Activated CD4-positive, alpha-beta T cell treated with anti-CD3 and anti-CD28 coated beads, Interleukin-2, amount 50 U/mL, for 48 hours (primary cell): Measurements from ENCODE around the gene SRGAP1.
"Not testable (repeated sequence)": the region's sequence is repeated elsewhere in the genome, so short reads cannot be mapped to it uniquely, and the experiment has no call there.

Experiments
- DNase-seq, 2 experiments: peaks; one replicate each; pipeline ENCODE4 v3.0.0-alpha.2; 2020

The SRGAP1 gene

GRCh38 chr12:64181430-64182291 lies 337.2 kb downstream of the SRGAP1 start:
- DNase-seq = no peak

DNA sequence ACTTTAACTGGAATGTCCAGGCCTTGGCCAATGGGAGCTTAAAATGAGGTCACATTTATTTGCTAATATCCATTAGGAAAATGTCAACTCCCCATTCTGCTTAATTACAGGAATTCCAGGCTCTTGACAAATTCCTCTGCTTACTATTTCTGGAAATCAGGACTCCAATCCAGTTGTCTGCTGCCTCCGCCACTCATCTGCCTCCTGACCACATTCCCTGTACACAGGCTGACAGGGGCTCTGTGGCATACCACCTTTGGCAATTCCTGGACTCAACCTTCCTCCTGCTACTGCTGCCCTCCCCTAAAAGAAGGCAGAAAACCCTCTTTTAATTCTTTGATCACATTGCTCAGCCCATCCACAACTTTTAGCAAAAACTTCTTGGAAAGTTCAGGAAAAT lies 339.7 kb downstream of the SRGAP1 start:
- no peak for DNase-seq

DNA sequence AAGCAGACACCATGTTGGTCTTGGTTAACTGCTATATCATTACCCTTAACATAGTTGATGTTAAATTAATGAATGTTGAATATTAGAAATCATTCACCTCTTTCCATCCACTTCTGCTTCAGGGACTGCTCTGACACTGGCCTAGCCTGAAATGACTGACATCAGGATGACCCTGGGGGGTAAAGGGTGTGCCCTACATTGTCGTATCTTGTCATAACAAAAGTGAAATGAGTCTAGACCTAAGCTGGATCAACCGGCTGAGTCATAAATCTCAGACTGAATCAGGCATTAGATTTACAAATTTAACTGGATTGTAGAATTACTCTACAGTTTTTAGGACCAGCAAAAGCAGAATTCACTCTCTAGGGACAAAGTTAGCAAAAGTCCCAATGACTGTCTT lies 342.3 kb downstream of the SRGAP1 start:
- DNase-seq = no peak

GRCh38 chr12:64187370-64187769 lies 342.9 kb downstream of the SRGAP1 start:
- no peak for DNase-seq

GRCh38 chr12:64187794-64188193 lies 343.3 kb downstream of the SRGAP1 start:
- DNase-seq = no peak

- DNase-seq = no peak
Measured at GRCh38 chr12:64189530-64189929, 345.0 kb downstream of the SRGAP1 start.

GRCh38 chr12:64190140-64190539 lies 345.6 kb downstream of the SRGAP1 start:
- no peak for DNase-seq

- no peak for DNase-seq
Measured at GRCh38 chr12:64192644-64193444, 348.3 kb downstream of the SRGAP1 start.

GRCh38 chr12:64193931-64194330 lies 349.4 kb downstream of the SRGAP1 start:
- no peak for DNase-seq

DNA sequence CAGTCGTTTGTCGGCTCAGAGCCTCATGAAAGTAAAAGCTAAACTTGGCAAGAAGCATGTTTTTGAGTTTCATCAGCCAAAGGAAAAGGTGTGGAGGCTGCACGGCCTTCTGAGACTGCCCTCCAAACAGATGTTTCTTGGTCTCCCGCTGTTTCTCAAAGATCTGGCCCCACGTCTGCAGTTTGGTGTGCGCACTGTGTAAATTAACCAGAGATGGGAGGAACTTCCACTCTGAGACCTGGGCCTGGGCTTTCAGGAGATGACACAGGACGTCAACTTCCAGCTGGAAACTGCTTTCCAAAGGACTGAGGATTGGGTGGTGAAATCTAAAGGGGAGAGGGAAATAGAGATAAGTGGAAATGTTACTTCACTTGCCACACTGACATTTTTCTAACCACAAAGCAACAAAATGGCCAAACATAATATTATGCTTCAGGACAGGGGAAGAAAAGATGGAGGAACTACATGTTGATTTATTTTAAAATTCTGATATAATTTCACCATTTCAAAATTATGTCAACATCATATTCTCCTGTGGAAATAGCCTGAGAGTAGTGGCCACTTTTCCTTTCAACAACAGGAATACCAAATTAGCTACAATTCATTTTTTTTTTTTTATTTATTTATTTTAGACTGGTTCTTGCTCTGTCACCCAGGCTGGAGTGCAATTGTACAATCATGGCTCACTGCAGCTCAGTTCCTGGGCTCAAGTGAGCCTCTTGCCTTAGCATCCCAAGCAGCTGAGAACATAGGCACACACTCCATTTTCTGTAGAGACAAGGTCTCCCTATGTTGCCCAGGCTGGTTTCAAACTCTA lies 350.0 kb downstream of the SRGAP1 start:
- no peak for DNase-seq

GRCh38 chr12:64195841-64196240 lies 351.3 kb downstream of the SRGAP1 start:
- DNase-seq = not testable (repeated sequence)

- no peak for DNase-seq
Measured at GRCh38 chr12:64203036-64203435, 358.5 kb downstream of the SRGAP1 start.

DNA sequence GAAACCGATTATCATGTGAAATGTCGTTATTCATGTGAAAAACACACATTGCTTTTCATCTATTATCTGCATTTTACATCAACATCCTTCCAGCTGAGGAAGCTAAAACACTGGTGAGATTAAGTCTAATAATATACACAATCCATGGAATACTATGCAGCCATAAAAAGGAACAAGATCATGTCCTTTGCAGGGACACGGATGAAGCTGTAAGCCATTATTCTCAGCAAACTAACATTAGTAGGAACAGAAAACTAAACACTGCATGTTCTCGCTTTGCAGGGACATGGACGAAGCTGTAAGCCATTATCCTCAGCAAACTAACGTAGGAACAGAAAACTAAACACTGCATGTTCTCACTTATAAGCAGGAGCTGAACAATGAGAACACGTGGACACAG lies 359.3 kb downstream of the SRGAP1 start:
- no peak for DNase-seq

GRCh38 chr12:64205542-64205941 lies 361.0 kb downstream of the SRGAP1 start:
- DNase-seq = no peak

DNA sequence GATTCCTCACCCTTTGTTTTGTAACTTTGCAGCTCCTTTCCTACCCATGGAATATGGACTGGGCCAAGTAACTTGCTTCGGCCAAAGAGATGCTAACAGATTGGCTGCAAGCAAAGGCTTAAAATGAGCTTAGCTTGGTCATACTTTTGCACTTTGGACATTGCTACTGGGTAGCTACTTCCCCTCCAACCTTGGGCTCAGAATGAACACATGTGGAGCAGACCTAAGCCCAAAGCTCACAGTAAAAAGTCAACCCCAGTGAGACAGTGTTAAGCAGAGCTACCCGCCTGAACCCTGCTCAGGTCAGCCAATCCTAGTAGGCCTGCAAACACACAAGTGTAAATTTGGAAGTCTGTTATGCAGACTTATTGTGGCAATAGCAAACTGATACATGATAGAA lies 363.0 kb downstream of the SRGAP1 start:
- DNase-seq = no peak
